HG02938 (cell line): ENCODE measurements around the gene KREMEN1.
A peak's percentile ranks its signal among the peaks of the same experiment; 100 is the strongest.

Experiments used
- ATAC-seq: cut with Tn5 transposase; IDR thresholded peaks from one replicate; pipeline ENCODE4 v1.9.1; 2021; ENCODE audit warnings: mild to moderate bottlenecking, moderate library complexity; ENCODE audit not compliant: unreplicated experiment

The KREMEN1 gene

GRCh38 chr22:29175312-29175835 lies 102.5 kb downstream of the KREMEN1 start:
- no peak for ATAC-seq

GRCh38 chr22:29183971-29184848 lies 111.4 kb downstream of the KREMEN1 start:
- ATAC-seq = no peak

GRCh38 chr22:29184849-29185490 lies 112.1 kb downstream of the KREMEN1 start:
- ATAC-seq = no peak

GRCh38 chr22:29186302-29186701 lies 113.5 kb downstream of the KREMEN1 start:
- ATAC-seq = no peak

GRCh38 chr22:29187831-29188230 lies 115.0 kb downstream of the KREMEN1 start:
- no peak for ATAC-seq

- ATAC-seq = no peak
These were observed 117.2 kb downstream of the KREMEN1 start for GRCh38 chr22:29190051-29190450.

- ATAC-seq = no peak
These were observed 118.1 kb downstream of the KREMEN1 start for GRCh38 chr22:29190918-29191317.

GRCh38 chr22:29193021-29193420 lies 120.2 kb downstream of the KREMEN1 start:
- no peak for ATAC-seq

- ATAC-seq = no peak
These were observed 121.3 kb downstream of the KREMEN1 start for GRCh38 chr22:29194184-29194583.

GRCh38 chr22:29195118-29195963 lies 122.5 kb downstream of the KREMEN1 start:
- ATAC-seq = no peak

GRCh38 chr22:29195964-29196666 lies 123.3 kb downstream of the KREMEN1 start:
- no peak for ATAC-seq

GRCh38 chr22:29197096-29197495 lies 124.3 kb downstream of the KREMEN1 start:
- no peak for ATAC-seq

- ATAC-seq = no peak
These were observed 125.4 kb downstream of the KREMEN1 start for GRCh38 chr22:29198240-29198639.

GRCh38 chr22:29199702-29200400 lies 127.0 kb downstream of the KREMEN1 start:
- ATAC-seq = no peak

- ATAC-seq = no peak
These were observed 128.1 kb downstream of the KREMEN1 start for GRCh38 chr22:29200901-29201300.

- no peak for ATAC-seq
These were observed 128.9 kb downstream of the KREMEN1 start for GRCh38 chr22:29201782-29202181.

- peak; percentile 64 for ATAC-seq
These were observed 129.7 kb downstream of the KREMEN1 start for GRCh38 chr22:29202212-29203192.
